Esophagus muscularis mucosa (tissue), 4 donors: Measurements from ENCODE around the gene MRPL18. TPM values are rescaled to one million over a fixed set of nuclear protein-coding genes. Genes with fewer than 3 reads are reported as not detected.

Experiments used
- DNase-seq: peaks from one replicate; pipeline ENCODE4 v3.0.0-alpha.2; 2017; ENCODE audit errors: extremely low spot score
- H3K27ac ChIP-seq, 4 donors: fragments of 200-600 bp; sonication (generic); replicated peaks in 1 of 4; 1 replicate in 3 of 4; 2 replicates in 1 of 4; pipeline ENCODE4 v1.5.1; 2016 to 2019; ENCODE audit warnings: mild to moderate bottlenecking in 1 of 4
- H3K27me3 ChIP-seq, 4 donors: fragments of 200-600 bp; sonication (generic); one replicate each; pipeline versions ENCODE4 v1.5.1 to v1.6.0; 2016 to 2019
- H3K36me3 ChIP-seq, 4 donors: fragments of 200-600 bp; sonication (generic); one replicate each; pipeline ENCODE4 v1.5.1; 2016 to 2019
- H3K4me1 ChIP-seq, 4 donors: fragments of 200-600 bp; sonication (generic); one replicate each; pipeline ENCODE4 v1.5.1; 2016 to 2019
- H3K4me3 ChIP-seq, 4 donors: fragments of 200-600 bp; sonication (generic); 1 replicate in 2 of 4; 2 replicates in 2 of 4; pipeline ENCODE4 v1.5.1; 2016 to 2019; ENCODE audit warnings: mild to moderate bottlenecking in 4 of 4, moderate library complexity in 1 of 4
- H3K9me3 ChIP-seq, 4 donors: fragments of 200-600 bp; sonication (generic); 1 replicate in 3 of 4; 2 replicates in 1 of 4; pipeline ENCODE4 v1.5.1; 2016 to 2019
- CTCF ChIP-seq, 3 experiments: fragments of 200-600 bp in 2 of 3; fragments of 450-650 bp in 1 of 3; sonication (generic) in 2 of 3; IDR thresholded peaks; one replicate each; pipeline ENCODE4 v1.5.1; 2017 to 2019; ENCODE audit warnings: antibody characterized with exemption in 3 of 3, mild to moderate bottlenecking in 2 of 3, moderate library complexity in 1 of 3
- EP300 ChIP-seq: sonication (generic); formaldehyde crosslinking; IDR thresholded peaks from one replicate; pipeline ENCODE4 v1.6.1; 2017; ENCODE audit warnings: antibody characterized with exemption
- POLR2A ChIP-seq: fragments of 450-650 bp; IDR thresholded peaks from one replicate; pipeline ENCODE4 v1.6.1; 2017; ENCODE audit warnings: antibody characterized with exemption, moderate library complexity, mild to moderate bottlenecking, low read depth
- POLR2AphosphoS5 ChIP-seq, 2 donors: sonication (generic); formaldehyde crosslinking; IDR thresholded peaks; one replicate each; pipeline ENCODE4 v1.6.1; 2017; ENCODE audit warnings: antibody characterized with exemption in 2 of 2
- WGBS: methylation state at CpG from one replicate; pipeline ENCODE4 v1.1.5; 2018; 5-methylcytosine and 5-hydroxymethylcytosine counted together
- intact Hi-C: fragments of 100-400 bp; cut with DNase I; formaldehyde crosslinking; loops from one replicate; pipeline ENCODE4 v1.15.1; 2023
- total RNA-seq, 4 donors: library from RNA; depleted of rRNA; stranded (reverse); fragments of >200 nt; gene quantifications; one replicate each; pipeline versions ENCODE4 v1.1.0 to v1.2.1, GENCODE V29; 2016

MRPL18 gene
- total RNA-seq, 4 donors from 2014 or later, result 63.3 to 92.9 (median 69.2) TPM

DNA sequence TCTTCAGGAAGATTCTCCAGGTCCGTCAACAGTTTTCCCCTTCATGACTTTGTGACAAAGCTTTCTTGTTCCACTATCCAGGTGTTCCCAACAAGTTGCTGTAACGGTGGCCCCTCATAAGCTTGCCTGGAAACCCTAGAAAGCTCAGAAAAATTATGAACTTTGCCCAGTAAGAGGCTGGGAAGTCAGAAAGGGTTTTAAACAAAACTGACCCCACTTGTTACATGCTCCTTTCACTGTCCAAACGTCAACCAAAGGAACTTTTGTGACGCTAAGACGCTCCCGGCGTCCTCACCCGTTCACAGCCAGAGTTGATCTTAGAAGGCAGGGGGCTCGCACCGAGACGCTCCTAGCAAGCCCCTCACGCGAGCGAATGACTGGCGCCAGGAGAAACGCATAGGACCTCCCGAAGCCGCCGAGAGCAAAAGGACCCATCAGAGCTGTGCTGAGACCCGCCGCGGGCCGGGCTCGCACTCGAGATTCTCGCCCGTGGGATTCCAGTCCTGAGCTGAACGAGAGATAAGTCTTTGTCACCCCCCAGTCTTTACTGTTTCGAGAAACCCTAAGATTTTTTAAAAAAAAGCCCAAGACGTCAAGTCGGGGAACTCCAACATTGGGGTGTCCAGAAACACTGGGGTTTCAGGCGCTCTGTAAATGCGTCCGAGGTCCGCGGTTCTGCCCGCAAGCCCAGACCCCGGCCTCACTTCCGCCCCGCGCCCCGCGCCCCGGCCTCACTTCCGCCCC, 29.0 kb upstream of the MRPL18 start:
- H3K4me1 ChIP-seq, result peaks cover 19 to 26% (median 24%) of the 10 kb centered on the region in 4 donors
- no peak for TF ChIP-seq POLR2A
- TF ChIP-seq EP300, result no peak
- TF ChIP-seq CTCF (IDR thresholded peaks at IDR 0.05), result no peak
- TF ChIP-seq POLR2AphosphoS5 (IDR thresholded peaks at IDR 0.05), result no peak
- intact Hi-C loops, result no loop called here
- H3K9me3 ChIP-seq, result no peaks in the 10 kb centered on the region
- peaks cover 0 to 43% (median 29%) of the 10 kb centered on the region in 4 donors for H3K36me3 ChIP-seq
- peak overlapping the region; percentile 74 to 95 (median 87) for H3K4me3 ChIP-seq
- no peak for DNase-seq
- WGBS, result 28% methylated on average over 8 of the region's 45 CpGs
- H3K27ac ChIP-seq, result peak overlapping the region; percentile 96 to 100 (median 98)
- H3K27me3 ChIP-seq, result no peaks in the 10 kb centered on the region

GRCh38 chr6:159761873-159762680, 28.2 kb upstream of the MRPL18 start, which contains the start of gene ACAT2:
ACAT2 (plus strand) TSS chr6:159762045; CDS start chr6:159762088, 43 bp downstream.
- intact Hi-C loops, result no loop called here
- Histone ChIP-seq H3K27me3 (no peaks in the 10 kb centered on the region), H3K4me3 (peak within 1 kb of the TSS; percentile 74 to 95 (median 87)), H3K9me3 (no peaks in the 10 kb centered on the region), H3K4me1 (peaks cover 19 to 26% (median 24%) of the 10 kb centered on the region in 4 donors), H3K36me3 (peaks cover 0 to 43% (median 27%) of the 10 kb centered on the region in 4 donors), H3K27ac (peak within 1 kb of the TSS; percentile 96 to 100 (median 98))
- 0% methylated on average over 4 of the region's 76 CpGs for WGBS
- DNase-seq, result peak; percentile 98
- peak; percentile 80 to 84 for TF ChIP-seq POLR2AphosphoS5 (IDR thresholded peaks at IDR 0.05)
- TF ChIP-seq EP300, result no peak
- TF ChIP-seq CTCF (IDR thresholded peaks at IDR 0.05), result peak in 1 of 3 experiments; percentile 32
- peak; percentile 21 for TF ChIP-seq POLR2A

- H3K27ac ChIP-seq, result peak overlapping the region; percentile 96 to 100 (median 98)
- intact Hi-C loops, result no loop called here
- no peak for DNase-seq
- TF ChIP-seq EP300 (no peak), POLR2AphosphoS5 (IDR thresholded peaks at IDR 0.05) (no peak), POLR2A (no peak), CTCF (IDR thresholded peaks at IDR 0.05) (no peak)
- peak overlapping the region; percentile 74 to 95 (median 87) for H3K4me3 ChIP-seq
- no peaks in the 10 kb centered on the region for H3K27me3 ChIP-seq
- H3K36me3 ChIP-seq, result peaks cover 0 to 43% (median 24%) of the 10 kb centered on the region in 4 donors
- H3K4me1 ChIP-seq, result peaks cover 19 to 26% (median 24%) of the 10 kb centered on the region in 4 donors
- no peaks in the 10 kb centered on the region for H3K9me3 ChIP-seq
- 17% methylated on average over 15 of the region's 16 CpGs for WGBS
Observed at GRCh38 chr6:159762681-159763293, 27.5 kb upstream of the MRPL18 start.

DNA sequence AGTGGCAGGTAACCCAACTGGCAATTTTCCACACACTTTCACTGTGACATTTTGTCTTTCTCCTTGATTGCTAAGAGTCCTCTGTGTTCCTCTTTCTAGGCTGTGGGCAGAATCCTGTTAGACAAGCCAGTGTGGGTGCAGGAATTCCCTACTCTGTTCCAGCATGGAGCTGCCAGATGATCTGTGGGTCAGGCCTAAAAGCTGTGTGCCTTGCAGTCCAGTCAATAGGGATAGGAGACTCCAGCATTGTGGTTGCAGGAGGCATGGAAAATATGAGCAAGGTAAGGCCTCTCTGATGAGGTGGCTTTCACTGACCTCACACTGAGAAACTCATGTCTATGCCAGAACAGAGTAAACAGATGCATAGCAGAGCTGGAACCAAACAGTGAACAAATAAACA, 23.4 kb upstream of the MRPL18 start:
- no peak overlapping the region for H3K4me3 ChIP-seq
- TF ChIP-seq EP300 (no peak), POLR2AphosphoS5 (IDR thresholded peaks at IDR 0.05) (no peak), CTCF (IDR thresholded peaks at IDR 0.05) (no peak), POLR2A (no peak)
- intact Hi-C loops, result no loop called here
- no peaks in the 10 kb centered on the region for H3K9me3 ChIP-seq
- H3K4me1 ChIP-seq, result peaks cover 8 to 10% (median 9%) of the 10 kb centered on the region in 4 donors
- peaks cover 0 to 45% (median 21%) of the 10 kb centered on the region in 4 donors for H3K36me3 ChIP-seq
- H3K27ac ChIP-seq, result no peak overlapping the region
- no peak for DNase-seq
- no peaks in the 10 kb centered on the region for H3K27me3 ChIP-seq
